Measurements from ENCODE around the gene KCNG4.
A peak's percentile ranks its signal among the peaks of the same experiment; 100 is the strongest.

The KCNG4 gene

GRCh38 chr16:84282533-84282932, 42.7 kb upstream of the KCNG4 start:
- Histone ChIP-seq H3K27me3 (replicated peaks) (peaks cover 4% of the 10 kb centered on the region), H3K36me3 (replicated peaks) (no peaks in the 10 kb centered on the region), H3K4me3 (ENCODE audit: low read depth, low read length) (no peak overlapping the region), H3K27ac (no peak overlapping the region)
- no peak for DNase-seq
- no peak for TF ChIP-seq CTCF (IDR thresholded peaks at IDR 0.05; ENCODE audit: low read depth, low read length, missing control alignments)
- in situ Hi-C loops (cut with HindIII; ENCODE audit: low pct_ligation_motif_present, low sequenced_read_pairs): no loop called here

GRCh38 chr16:84281074-84281473, 41.3 kb upstream of the KCNG4 start:
- H3K27ac ChIP-seq: no peak overlapping the region
- peak; percentile 13 for DNase-seq
- in situ Hi-C loops (cut with HindIII; ENCODE audit: low pct_ligation_motif_present, low sequenced_read_pairs): no loop called here
- no peak overlapping the region for H3K4me3 ChIP-seq (ENCODE audit: low read depth, low read length)
- TF ChIP-seq CTCF (IDR thresholded peaks at IDR 0.05; ENCODE audit: low read depth, low read length, missing control alignments): no peak
- H3K36me3 ChIP-seq (replicated peaks): no peaks in the 10 kb centered on the region
- peaks cover 4% of the 10 kb centered on the region for H3K27me3 ChIP-seq (replicated peaks)

GRCh38 chr16:84279881-84280280, 40.1 kb upstream of the KCNG4 start:
- Histone ChIP-seq H3K27ac (no peak overlapping the region), H3K4me3 (ENCODE audit: low read depth, low read length) (no peak overlapping the region), H3K36me3 (replicated peaks) (no peaks in the 10 kb centered on the region), H3K27me3 (replicated peaks) (peaks cover 4% of the 10 kb centered on the region)
- TF ChIP-seq CTCF (IDR thresholded peaks at IDR 0.05; ENCODE audit: low read depth, low read length, missing control alignments): no peak
- in situ Hi-C loops (cut with HindIII; ENCODE audit: low pct_ligation_motif_present, low sequenced_read_pairs): no loop called here
- DNase-seq: no peak

- no peak for TF ChIP-seq CTCF (IDR thresholded peaks at IDR 0.05; ENCODE audit: low read depth, low read length, missing control alignments)
- in situ Hi-C loops (cut with HindIII; ENCODE audit: low pct_ligation_motif_present, low sequenced_read_pairs): no loop called here
- no peak for DNase-seq
Observed at GRCh38 chr16:84278968-84279367, 39.2 kb upstream of the KCNG4 start.

GRCh38 chr16:84278333-84278732, 38.5 kb upstream of the KCNG4 start:
- in situ Hi-C loops (cut with HindIII; ENCODE audit: low pct_ligation_motif_present, low sequenced_read_pairs): no loop called here
- H3K36me3 ChIP-seq (replicated peaks): no peaks in the 10 kb centered on the region
- H3K4me3 ChIP-seq (ENCODE audit: low read depth, low read length): no peak overlapping the region
- no peak for TF ChIP-seq CTCF (IDR thresholded peaks at IDR 0.05; ENCODE audit: low read depth, low read length, missing control alignments)
- peaks cover 4% of the 10 kb centered on the region for H3K27me3 ChIP-seq (replicated peaks)
- no peak overlapping the region for H3K27ac ChIP-seq
- DNase-seq: no peak

More at GRCh38 chr16:84278968-84279367, 39.2 kb upstream of the KCNG4 start:
- no peak overlapping the region for H3K4me3 ChIP-seq (ENCODE audit: low read depth, low read length)
- peaks cover 4% of the 10 kb centered on the region for H3K27me3 ChIP-seq (replicated peaks)
- no peak overlapping the region for H3K27ac ChIP-seq
- no peaks in the 10 kb centered on the region for H3K36me3 ChIP-seq (replicated peaks)

GRCh38 chr16:84277244-84277823, 37.5 kb upstream of the KCNG4 start:
- TF ChIP-seq CTCF (IDR thresholded peaks at IDR 0.05; ENCODE audit: low read depth, low read length, missing control alignments): peak; percentile 90
- peaks cover 4% of the 10 kb centered on the region for H3K27me3 ChIP-seq (replicated peaks)
- H3K27ac ChIP-seq: no peak overlapping the region
- in situ Hi-C loops (cut with HindIII; ENCODE audit: low pct_ligation_motif_present, low sequenced_read_pairs): no loop called here
- DNase-seq: peak; percentile 40
- H3K4me3 ChIP-seq (ENCODE audit: low read depth, low read length): no peak overlapping the region
- no peaks in the 10 kb centered on the region for H3K36me3 ChIP-seq (replicated peaks)

Measured in brain microvascular endothelial cell (primary cell).